Naive thymus-derived CD8-positive, alpha-beta T cell (primary cell): Measurements from ENCODE around the gene MAPKBP1. TPM values are rescaled to one million over a fixed set of nuclear protein-coding genes. Genes with fewer than 3 reads are reported as not detected.

Experiments
- ATAC-seq, 2 donors: fragments of 150-1000 bp; cut with Tn5 transposase in 1 of 2; sonication (Bioruptor Pico), chemical (Tn5 transposase) in 1 of 2; 1 replicate in 1 of 2; 2 replicates in 1 of 2; pipeline ENCODE4 v1.10.0; 2021; ENCODE audit warnings: mild to moderate bottlenecking in 2 of 2, moderate library complexity in 2 of 2
- POLR2A ChIA-PET: fragments of 350-600 bp; sonication (Branson Sonifier 250); formaldehyde crosslinking; loops from one replicate; lab custom pipeline; 2021; ENCODE audit warnings: antibody characterized with exemption; lab: Charles Lee
- DNase-seq, 10 donors: peaks; one replicate each; pipeline versions ENCODE4 v3.0.0 to v3.0.0-alpha.2; 2020 to 2022
- H3K27ac Mint-ChIP-seq, 10 donors: one replicate each; pipeline ENCODE4 v1.8.0; 2020 to 2022; ENCODE audit warnings: mild to moderate bottlenecking in 10 of 10, mixed read lengths in 10 of 10, moderate library complexity in 4 of 10, inconsistent platforms in 1 of 10
- H3K27me3 Mint-ChIP-seq, 5 donors: one replicate each; pipeline ENCODE4 v1.8.0; 2021 to 2022; ENCODE audit warnings: mixed read lengths in 5 of 5
- H3K36me3 Mint-ChIP-seq, 3 donors: one replicate each; pipeline ENCODE4 v1.8.0; 2020 to 2022; ENCODE audit warnings: mixed read lengths in 3 of 3, mild to moderate bottlenecking in 2 of 3, inconsistent platforms in 1 of 3
- H3K4me1 Mint-ChIP-seq, 4 donors: one replicate each; pipeline ENCODE4 v1.8.0; 2021 to 2022; ENCODE audit warnings: mixed read lengths in 4 of 4
- H3K4me3 Mint-ChIP-seq, 10 donors: one replicate each; pipeline ENCODE4 v1.8.0; 2020 to 2022; ENCODE audit warnings: mild to moderate bottlenecking in 10 of 10, mixed read lengths in 10 of 10, moderate library complexity in 6 of 10, inconsistent platforms in 1 of 10
- H3K9me3 Mint-ChIP-seq, 9 donors: one replicate each; pipeline ENCODE4 v1.8.0; 2020 to 2022; ENCODE audit warnings: mixed read lengths in 9 of 9, mild to moderate bottlenecking in 3 of 9, inconsistent platforms in 1 of 9, moderate library complexity in 1 of 9
- polyA plus RNA-seq, 3 donors: library from polyadenylated mRNA; unstranded; fragments of 300-500 nt; fragmentation: Illumina TruSeq; gene quantifications; one replicate each; pipeline ENCODE4 v1.2.3, GENCODE V29; 2021
- total RNA-seq, 8 experiments: library from RNA in 2 of 8; stranded (reverse) in 2 of 8; gene quantifications; one replicate each; pipeline ENCODE4 v1.2.3 and lab custom pipeline; 2021 to 2026

Gene MAPKBP1
- total and polyA plus RNA-seq, 5 experiments from 2014 or later: 1.5 to 39.8 (median 4.0) TPM

DNA sequence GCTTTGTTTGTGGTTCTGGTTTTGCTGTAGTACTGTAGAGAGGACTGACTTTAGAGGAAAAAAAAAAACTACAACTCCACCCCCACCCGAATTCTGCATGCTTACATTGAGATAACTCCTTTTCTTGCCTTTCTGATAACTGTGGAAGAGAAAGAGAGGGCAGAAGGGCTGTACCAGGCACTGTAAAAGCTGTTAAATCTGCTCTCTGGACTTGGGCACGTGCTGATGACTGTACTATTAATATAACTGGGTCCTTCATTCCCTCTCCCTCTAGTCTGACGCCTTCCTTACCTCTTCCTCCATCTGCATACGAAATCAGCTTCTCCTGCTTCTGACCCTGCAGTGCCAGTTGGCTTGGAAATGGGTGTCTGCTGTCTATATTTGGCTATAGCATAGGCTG lies 15.0 kb downstream of the MAPKBP1 start:
- POLR2A ChIA-PET: no interaction called here
- Mint-ChIP-seq H3K4me3 (no peak overlapping the region), H3K4me1 (peaks cover 33 to 50% (median 45%) of the 10 kb centered on the region in 4 donors), H3K27ac (peak overlapping the region in 3 of 10 donors; percentile 4 to 49 (median 7)), H3K27me3 (no peaks in the 10 kb centered on the region), H3K36me3 (no peaks in the 10 kb centered on the region), H3K9me3 (no peaks in the 10 kb centered on the region)
- no peak for DNase-seq
- ATAC-seq: no peak

DNA sequence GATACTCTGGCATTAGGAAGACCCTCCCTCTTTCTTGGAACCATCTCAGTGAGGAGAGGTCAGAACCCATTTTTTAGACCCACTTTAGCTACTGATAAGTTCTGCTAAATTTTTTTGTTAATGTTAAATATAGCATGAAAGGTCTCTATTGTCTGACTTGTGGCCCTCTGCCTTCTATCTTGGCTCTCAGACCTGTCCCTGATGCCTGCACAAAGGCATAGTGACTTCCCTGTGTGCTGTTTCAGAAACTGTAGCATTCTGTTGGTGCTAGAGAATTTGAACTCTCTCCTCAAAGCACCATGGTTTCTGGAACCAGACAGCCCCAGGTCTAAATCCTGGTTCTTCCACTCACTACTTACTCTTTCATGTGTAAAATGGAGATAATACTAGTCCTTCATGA lies 15.4 kb downstream of the MAPKBP1 start:
- POLR2A ChIA-PET: no interaction called here

DNA sequence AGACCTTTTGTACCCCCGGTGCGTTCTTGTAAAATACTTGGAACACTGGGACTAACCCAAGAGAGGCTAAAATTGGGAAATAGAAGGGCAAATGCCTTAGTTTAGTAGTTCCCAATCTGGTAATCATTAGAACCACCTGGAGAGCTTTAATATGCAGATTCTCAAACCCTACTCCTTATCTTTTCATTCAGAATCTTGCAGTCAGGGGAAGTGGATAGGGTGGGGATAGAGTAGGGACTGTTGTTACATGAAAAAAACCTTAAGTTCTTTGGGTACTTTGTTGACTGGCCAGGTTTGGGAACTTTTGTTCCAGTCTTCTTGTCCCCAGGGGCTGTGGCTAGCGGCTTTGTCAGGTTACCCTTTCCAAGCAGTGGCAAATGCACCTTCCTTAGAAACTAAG lies 15.9 kb downstream of the MAPKBP1 start:
- peaks cover 34 to 53% (median 48%) of the 10 kb centered on the region in 4 donors for H3K4me1 Mint-ChIP-seq
- H3K4me3 Mint-ChIP-seq: peak overlapping the region in 3 of 10 donors; percentile 11 to 30 (median 25)
- POLR2A ChIA-PET: interaction anchor here (1.6 kb wide), 1 partner anchor 17 kb away, joined by 3 read pairs; no protein-coding TSS in a partner anchor
- H3K27ac Mint-ChIP-seq: peak overlapping the region in 3 of 10 donors; percentile 4 to 80 (median 23)
- no peaks in the 10 kb centered on the region for H3K9me3 Mint-ChIP-seq
- ATAC-seq (no peak), DNase-seq (no peak)
- no peaks in the 10 kb centered on the region for H3K27me3 Mint-ChIP-seq
- no peaks in the 10 kb centered on the region for H3K36me3 Mint-ChIP-seq

More for the DNA sequence above, 15.4 kb downstream of the MAPKBP1 start:
- peak overlapping the region in 1 of 10 donors; percentile 25 for H3K4me3 Mint-ChIP-seq
- peaks cover 33 to 50% (median 46%) of the 10 kb centered on the region in 4 donors for H3K4me1 Mint-ChIP-seq
- H3K27me3 Mint-ChIP-seq: no peaks in the 10 kb centered on the region
- DNase-seq (no peak), ATAC-seq (no peak)
- peak overlapping the region in 3 of 10 donors; percentile 4 to 23 (median 7) for H3K27ac Mint-ChIP-seq
- H3K9me3 Mint-ChIP-seq: no peaks in the 10 kb centered on the region
- H3K36me3 Mint-ChIP-seq: no peaks in the 10 kb centered on the region

DNA sequence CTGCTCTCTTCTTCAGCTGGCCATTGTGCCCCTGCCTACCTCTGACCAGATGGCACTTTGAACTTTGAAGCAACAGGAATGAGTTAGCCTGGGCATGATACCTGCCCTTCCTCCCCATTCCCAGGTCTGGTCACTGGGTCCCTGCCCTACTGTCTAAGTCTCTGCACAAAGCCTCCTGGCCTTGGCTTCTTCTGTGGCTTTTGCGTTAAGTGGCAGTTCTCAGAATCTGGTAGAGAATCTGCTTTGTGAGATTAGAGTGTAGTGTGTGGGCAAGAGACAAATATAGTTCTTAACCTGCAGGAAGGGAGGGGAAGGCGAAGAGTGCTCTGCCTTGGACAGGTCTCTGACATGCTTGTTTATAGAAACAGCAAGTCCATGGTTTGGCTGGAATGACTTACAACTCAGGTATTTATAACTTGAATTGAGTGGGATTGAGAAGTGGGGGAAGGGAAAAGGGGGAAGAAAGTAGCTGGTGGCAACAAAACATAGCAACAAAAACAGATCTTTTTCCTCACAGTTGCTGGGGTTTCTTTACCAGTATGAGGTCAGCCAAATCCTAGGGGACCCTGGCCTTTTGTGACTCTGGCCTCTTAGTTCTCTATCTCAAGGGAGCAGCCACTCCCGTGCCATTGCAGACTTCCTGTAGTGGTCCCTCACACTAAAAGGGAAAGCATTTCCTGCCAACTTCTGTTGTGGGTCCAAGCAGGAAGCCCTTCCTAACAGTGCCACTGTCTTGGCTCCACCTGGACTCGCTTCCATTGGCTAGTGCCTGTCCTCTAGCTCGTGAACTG lies 16.7 kb downstream of the MAPKBP1 start:
- peak in 1 of 2 donors; percentile 9 for ATAC-seq
- peak overlapping the region in 8 of 10 donors; percentile 1 to 77 (median 26) for H3K4me3 Mint-ChIP-seq
- peak overlapping the region in 8 of 10 donors; percentile 1 to 80 (median 41) for H3K27ac Mint-ChIP-seq
- H3K9me3 Mint-ChIP-seq: no peaks in the 10 kb centered on the region
- H3K36me3 Mint-ChIP-seq: no peaks in the 10 kb centered on the region
- DNase-seq: no peak
- no peaks in the 10 kb centered on the region for H3K27me3 Mint-ChIP-seq
- H3K4me1 Mint-ChIP-seq: peaks cover 36 to 58% (median 53%) of the 10 kb centered on the region in 4 donors
- POLR2A ChIA-PET: interaction anchor here (1.6 kb wide), 1 partner anchor 17 kb away, joined by 3 read pairs; no protein-coding TSS in a partner anchor

DNA sequence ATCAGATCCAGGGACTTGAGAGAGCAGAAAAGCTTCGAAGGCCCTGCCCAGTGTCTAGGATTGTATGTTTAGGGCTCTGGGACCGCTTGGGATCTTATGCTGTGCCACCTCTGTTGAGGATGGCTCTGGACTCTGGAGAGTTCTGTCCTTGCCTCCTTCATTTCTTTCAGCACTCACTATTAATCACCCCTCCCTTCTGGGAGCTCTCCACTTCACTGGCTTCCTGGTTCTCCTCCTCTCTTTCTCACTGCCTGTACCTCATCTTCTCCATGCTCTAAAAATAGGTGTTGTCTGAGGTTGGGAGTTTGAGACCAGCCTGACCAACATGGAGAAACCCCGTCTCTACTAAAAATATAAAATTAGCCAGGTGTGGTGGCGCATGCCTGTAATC lies 17.3 kb downstream of the MAPKBP1 start:
- H3K9me3 Mint-ChIP-seq: no peaks in the 10 kb centered on the region
- H3K36me3 Mint-ChIP-seq: no peaks in the 10 kb centered on the region
- POLR2A ChIA-PET: interaction anchor here (1.6 kb wide), 1 partner anchor 18 kb away, joined by 3 read pairs; no protein-coding TSS in a partner anchor
- H3K27ac Mint-ChIP-seq: peak overlapping the region in 6 of 10 donors; percentile 15 to 58 (median 27)
- DNase-seq: no peak
- peaks cover 39 to 64% (median 59%) of the 10 kb centered on the region in 4 donors for H3K4me1 Mint-ChIP-seq
- ATAC-seq: no peak
- H3K4me3 Mint-ChIP-seq: peak overlapping the region in 5 of 10 donors; percentile 20 to 77 (median 28)
- H3K27me3 Mint-ChIP-seq: no peaks in the 10 kb centered on the region

DNA sequence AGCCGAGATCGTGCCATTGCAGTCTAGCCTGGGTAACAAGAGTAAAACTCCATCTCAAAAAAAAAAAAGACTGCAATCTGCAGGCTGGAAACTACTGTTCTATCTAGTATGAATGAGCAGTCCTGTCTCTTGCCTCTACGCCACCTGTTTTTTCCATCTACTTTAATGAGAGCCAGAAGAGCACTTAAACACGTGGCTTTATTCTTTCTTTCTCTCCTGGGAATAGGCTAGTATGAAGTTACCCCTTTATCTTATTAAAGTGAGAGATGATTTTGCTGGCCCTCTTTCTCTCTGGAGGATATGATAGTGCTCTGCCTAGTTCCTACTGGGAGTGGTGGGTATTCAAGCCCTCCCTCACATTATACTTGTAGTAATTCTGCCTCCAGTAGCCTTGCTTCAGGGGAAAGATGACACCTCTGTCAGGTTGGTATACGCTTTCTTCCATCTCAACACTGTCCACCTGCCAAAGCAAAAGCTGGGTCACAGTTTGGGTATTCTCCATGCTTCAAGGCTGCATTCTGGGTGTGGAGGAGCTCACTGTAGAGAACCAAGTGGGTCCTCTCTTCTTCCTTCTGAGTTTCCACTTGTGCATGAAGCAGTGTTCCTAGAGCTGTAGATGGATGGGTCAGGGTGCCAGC lies 17.8 kb downstream of the MAPKBP1 start:
- no peaks in the 10 kb centered on the region for H3K36me3 Mint-ChIP-seq
- DNase-seq (no peak), ATAC-seq (no peak)
- H3K27me3 Mint-ChIP-seq: no peaks in the 10 kb centered on the region
- peak overlapping the region in 2 of 10 donors; percentile 21 to 34 for H3K4me3 Mint-ChIP-seq
- peak overlapping the region in 6 of 10 donors; percentile 6 to 61 (median 18) for H3K27ac Mint-ChIP-seq
- H3K4me1 Mint-ChIP-seq: peaks cover 42 to 68% (median 61%) of the 10 kb centered on the region in 4 donors
- POLR2A ChIA-PET: no interaction called here
- no peaks in the 10 kb centered on the region for H3K9me3 Mint-ChIP-seq

DNA sequence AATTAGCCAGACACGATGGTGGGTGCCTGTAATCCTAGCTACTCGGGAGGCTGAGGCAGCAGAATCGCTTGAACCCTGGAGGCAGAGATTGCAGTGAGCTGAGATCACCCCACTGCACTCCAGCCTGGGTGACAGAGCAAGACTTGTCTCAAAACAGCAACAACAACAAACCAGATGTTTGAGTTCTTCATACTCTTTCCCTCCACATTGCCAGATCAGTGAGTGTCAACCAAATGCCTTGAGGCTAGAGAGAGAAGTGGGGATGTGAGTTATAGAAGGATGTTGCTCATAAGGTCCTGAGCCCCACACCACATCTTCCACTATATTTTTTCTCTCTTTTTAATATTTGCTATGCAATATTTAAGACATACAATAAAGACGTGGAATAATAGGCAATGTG lies 19.8 kb downstream of the MAPKBP1 start:
- POLR2A ChIA-PET: interaction anchor here (0.8 kb wide), 1 partner anchor 10 kb away, joined by 3 read pairs; no protein-coding TSS in a partner anchor
- Mint-ChIP-seq H3K36me3 (peaks cover 0 to 3% (median 0%) of the 10 kb centered on the region in 3 donors), H3K9me3 (no peaks in the 10 kb centered on the region), H3K27ac (no peak overlapping the region), H3K4me3 (no peak overlapping the region), H3K4me1 (peaks cover 37 to 60% (median 54%) of the 10 kb centered on the region in 4 donors), H3K27me3 (no peaks in the 10 kb centered on the region)
- DNase-seq: no peak
- ATAC-seq: no peak

DNA sequence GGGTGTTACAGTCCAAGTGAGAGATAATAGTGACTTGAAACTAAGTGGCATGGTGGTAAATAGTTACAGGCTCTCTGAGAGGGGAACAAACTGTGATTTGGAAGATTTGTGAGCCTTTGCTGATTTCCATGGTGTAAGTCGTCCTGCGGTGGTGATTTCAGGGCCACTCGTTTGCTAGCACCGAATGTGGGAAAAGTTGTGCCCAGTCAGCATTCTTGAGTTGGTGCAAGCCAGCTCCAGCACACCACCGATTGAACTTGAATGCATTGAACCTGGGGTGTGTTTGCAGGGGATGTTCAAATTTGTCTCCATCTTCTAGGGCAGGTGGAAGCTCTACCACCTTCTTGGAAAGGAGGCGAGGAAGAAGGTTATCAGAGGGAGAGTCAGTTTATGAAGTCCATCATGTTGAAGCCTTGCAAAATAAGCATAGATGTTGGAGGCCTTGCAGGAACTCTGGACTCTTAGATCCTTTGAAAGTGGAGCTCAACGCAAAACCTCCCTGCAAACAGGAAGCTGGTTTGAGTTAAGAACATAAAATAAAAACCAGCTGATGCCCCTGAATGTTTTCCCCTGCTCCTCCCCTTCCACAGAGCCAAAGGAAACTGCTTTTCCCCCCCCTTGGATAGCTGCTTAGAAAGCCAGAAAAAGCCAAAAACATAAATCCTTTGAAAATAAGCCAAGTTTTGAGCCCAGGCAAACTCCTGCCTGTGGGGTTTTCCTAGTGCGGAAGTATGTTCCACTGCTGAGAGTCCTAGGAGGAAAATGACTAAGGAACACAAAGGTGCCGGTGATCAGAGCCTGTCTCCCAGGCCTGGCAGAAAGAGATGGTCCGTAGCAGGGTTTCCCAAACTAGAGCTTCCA lies 21.9 kb downstream of the MAPKBP1 start:
- peak overlapping the region in 8 of 10 donors; percentile 11 to 76 (median 48) for H3K27ac Mint-ChIP-seq
- POLR2A ChIA-PET: no interaction called here
- peaks cover 0 to 22% (median 7%) of the 10 kb centered on the region in 3 donors for H3K36me3 Mint-ChIP-seq

DNA sequence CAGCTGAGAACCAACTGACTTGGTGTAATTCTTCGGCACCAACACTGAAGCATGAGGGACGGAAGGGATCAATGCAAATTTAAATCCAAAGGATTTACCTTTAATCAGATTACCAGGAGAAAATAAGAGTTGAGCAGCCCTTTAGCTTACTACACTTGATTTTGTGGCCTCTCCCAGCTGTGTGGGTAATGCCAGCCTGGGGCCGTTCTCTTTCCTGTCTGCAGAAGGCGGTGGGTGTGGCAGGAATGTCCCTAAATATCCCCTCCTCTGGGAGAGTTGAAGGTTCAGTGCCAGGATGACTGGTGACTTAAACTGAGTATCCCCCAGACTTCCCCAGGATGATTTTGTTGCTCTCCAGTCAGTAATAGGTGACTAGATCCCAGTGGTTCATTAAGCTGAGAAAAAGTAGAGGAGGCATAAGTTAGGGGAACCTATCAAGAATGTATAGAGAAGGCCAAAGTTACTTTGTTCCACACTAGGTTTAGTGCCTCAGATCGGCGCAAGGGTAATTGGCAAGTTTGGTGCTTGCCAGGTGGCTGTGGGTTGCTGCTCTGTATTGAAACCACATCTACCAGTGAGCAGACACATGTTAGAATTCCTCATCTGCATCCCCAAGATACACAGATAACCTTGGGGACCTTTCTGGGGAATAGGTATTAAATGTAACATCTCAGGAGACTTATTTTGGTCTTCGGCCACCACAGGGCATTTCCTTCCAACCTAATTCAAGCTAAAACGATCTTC lies 23.1 kb downstream of the MAPKBP1 start:
- Mint-ChIP-seq H3K27ac (peak overlapping the region in 5 of 10 donors; percentile 11 to 75 (median 37)), H3K27me3 (no peaks in the 10 kb centered on the region), H3K4me3 (no peak overlapping the region), H3K4me1 (peaks cover 14 to 27% (median 22%) of the 10 kb centered on the region in 4 donors), H3K9me3 (no peaks in the 10 kb centered on the region), H3K36me3 (peaks cover 0 to 27% (median 7%) of the 10 kb centered on the region in 3 donors)
- POLR2A ChIA-PET: no interaction called here
- no peak for ATAC-seq
- no peak for DNase-seq

More for the DNA sequence above, 21.9 kb downstream of the MAPKBP1 start:
- H3K9me3 Mint-ChIP-seq: no peaks in the 10 kb centered on the region
- ATAC-seq: no peak
- peaks cover 21 to 39% (median 32%) of the 10 kb centered on the region in 4 donors for H3K4me1 Mint-ChIP-seq
- no peaks in the 10 kb centered on the region for H3K27me3 Mint-ChIP-seq
- H3K4me3 Mint-ChIP-seq: peak overlapping the region in 1 of 10 donors; percentile 12
- DNase-seq: no peak

DNA sequence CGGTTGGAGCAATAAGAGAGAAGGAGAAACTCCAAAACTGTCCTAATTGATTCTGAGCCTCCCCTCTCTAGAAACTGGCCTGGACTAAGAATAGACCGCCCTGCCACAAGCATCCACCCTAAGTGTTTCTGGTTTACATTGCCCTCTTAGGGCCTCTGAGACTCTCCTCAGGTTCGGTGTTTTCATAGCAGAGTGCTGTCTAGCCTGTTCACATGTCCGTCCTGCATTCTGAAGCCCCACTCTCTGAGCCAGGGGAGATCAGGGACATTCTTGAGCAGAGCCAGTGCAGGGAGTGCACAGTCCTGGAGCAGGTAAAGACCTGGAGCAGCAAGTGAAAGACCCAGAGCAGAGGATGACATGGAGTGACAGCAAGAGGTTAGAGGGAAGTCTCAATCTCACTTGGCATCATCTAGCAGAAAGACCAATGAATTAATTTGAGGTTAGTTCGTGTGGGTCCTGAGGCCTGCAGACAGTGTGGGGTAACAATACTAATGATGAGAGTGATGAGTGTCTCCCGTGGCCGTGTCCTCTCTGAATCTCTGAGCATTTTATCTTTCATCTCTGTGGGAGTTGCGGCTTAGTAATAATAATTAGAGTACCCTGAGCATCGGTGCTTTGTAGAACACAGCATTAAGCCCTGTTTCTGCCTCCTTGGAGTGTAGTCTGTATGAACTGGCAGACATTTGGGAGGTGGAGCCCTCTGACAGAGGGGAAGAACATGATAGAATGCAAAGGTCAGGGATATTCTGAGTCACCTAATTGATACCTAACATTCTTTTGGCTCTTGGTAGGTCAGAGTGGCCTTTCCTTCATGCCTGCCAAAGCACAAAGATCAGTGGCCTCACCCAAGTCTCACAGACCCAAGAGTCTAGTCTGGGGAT lies 24.6 kb downstream of the MAPKBP1 start:
- H3K27me3 Mint-ChIP-seq: no peaks in the 10 kb centered on the region
- H3K36me3 Mint-ChIP-seq: peaks cover 0 to 30% (median 7%) of the 10 kb centered on the region in 3 donors
- H3K27ac Mint-ChIP-seq: peak overlapping the region in 1 of 10 donors; percentile 4
- no peak overlapping the region for H3K4me3 Mint-ChIP-seq
- peaks cover 14 to 24% (median 19%) of the 10 kb centered on the region in 4 donors for H3K4me1 Mint-ChIP-seq
- POLR2A ChIA-PET: no interaction called here
- H3K9me3 Mint-ChIP-seq: no peaks in the 10 kb centered on the region
- DNase-seq: no peak
- no peak for ATAC-seq

DNA sequence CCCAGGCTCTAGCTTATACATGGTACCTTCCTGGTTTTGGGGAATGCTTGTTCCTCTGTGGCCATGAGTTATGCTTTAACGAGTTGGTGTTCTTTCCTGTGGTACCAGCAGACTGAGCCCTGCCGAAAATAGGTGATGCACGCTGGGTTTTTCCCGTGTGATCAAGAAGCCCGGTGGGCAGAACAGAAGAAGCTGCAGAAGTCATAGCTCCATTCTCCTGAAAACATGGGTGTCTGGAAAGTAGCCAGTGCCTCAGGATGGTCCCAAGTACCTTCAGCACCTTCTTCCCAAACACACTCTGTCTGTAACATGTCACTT lies 25.2 kb downstream of the MAPKBP1 start:
- POLR2A ChIA-PET: no interaction called here
- Mint-ChIP-seq H3K4me1 (peaks cover 14 to 27% (median 22%) of the 10 kb centered on the region in 4 donors), H3K9me3 (no peaks in the 10 kb centered on the region), H3K27ac (no peak overlapping the region), H3K27me3 (no peaks in the 10 kb centered on the region), H3K36me3 (peaks cover 0 to 31% (median 7%) of the 10 kb centered on the region in 3 donors), H3K4me3 (no peak overlapping the region)
- ATAC-seq (no peak), DNase-seq (no peak)
